A673 (cell line): Measurements from ENCODE around the gene CAP2.

Source experiments
- EZH2 ChIP-seq: fragments of 200-600 bp; sonication (generic); IDR thresholded peaks from 2 replicates; pipeline ENCODE4 v1.6.1; 2017; ENCODE audit warnings: borderline replicate concordance, low read depth, mild to moderate bottlenecking, mixed read lengths, antibody characterized with exemption, low read length; ENCODE audit not compliant: poor library complexity, severe bottlenecking
- TF ChIP-seq, protein P1 (sequence below): fragments of 300-800, 200-600 bp; sonication (generic); conservative IDR thresholded peaks from 2 replicates; pipeline ENCODE4 v1.5.1; 2017; ENCODE audit warnings: low read depth, mild to moderate bottlenecking, antibody characterized with exemption, low read length, moderate library complexity, mixed read lengths

DNA sequence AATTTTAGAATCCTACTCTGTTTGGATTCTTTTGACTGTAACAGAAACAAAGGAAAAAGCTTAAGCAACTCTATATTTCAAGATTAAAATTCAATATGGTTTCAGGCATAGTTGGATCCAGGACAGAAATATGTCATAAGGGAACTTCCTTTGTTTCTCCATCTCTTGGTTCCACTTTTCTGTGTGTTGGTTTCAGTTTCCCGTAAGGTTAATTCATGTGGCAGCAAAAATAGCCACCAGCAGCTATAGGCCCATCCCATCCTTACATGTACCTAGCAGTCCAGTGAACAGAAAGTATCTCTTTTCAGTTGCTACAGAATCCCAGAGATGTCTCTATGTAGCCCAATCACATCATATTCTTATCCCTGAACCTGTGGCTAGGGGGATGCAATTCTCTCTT is 197.9 kb downstream of the CAP2 start:
- TF ChIP-seq, protein P1, sequence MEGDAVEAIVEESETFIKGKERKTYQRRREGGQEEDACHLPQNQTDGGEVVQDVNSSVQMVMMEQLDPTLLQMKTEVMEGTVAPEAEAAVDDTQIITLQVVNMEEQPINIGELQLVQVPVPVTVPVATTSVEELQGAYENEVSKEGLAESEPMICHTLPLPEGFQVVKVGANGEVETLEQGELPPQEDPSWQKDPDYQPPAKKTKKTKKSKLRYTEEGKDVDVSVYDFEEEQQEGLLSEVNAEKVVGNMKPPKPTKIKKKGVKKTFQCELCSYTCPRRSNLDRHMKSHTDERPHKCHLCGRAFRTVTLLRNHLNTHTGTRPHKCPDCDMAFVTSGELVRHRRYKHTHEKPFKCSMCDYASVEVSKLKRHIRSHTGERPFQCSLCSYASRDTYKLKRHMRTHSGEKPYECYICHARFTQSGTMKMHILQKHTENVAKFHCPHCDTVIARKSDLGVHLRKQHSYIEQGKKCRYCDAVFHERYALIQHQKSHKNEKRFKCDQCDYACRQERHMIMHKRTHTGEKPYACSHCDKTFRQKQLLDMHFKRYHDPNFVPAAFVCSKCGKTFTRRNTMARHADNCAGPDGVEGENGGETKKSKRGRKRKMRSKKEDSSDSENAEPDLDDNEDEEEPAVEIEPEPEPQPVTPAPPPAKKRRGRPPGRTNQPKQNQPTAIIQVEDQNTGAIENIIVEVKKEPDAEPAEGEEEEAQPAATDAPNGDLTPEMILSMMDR, result no peak
- TF ChIP-seq EZH2, result no peak
